Hypothalamus (tissue), 51 donors: ENCODE data around the gene ATG2A.

Source experiments
- DNase-seq, 51 donors: peaks; one replicate each; lab custom pipeline; 2025; lab: John Stamatoyannopoulos, UW

ATG2A gene

DNA sequence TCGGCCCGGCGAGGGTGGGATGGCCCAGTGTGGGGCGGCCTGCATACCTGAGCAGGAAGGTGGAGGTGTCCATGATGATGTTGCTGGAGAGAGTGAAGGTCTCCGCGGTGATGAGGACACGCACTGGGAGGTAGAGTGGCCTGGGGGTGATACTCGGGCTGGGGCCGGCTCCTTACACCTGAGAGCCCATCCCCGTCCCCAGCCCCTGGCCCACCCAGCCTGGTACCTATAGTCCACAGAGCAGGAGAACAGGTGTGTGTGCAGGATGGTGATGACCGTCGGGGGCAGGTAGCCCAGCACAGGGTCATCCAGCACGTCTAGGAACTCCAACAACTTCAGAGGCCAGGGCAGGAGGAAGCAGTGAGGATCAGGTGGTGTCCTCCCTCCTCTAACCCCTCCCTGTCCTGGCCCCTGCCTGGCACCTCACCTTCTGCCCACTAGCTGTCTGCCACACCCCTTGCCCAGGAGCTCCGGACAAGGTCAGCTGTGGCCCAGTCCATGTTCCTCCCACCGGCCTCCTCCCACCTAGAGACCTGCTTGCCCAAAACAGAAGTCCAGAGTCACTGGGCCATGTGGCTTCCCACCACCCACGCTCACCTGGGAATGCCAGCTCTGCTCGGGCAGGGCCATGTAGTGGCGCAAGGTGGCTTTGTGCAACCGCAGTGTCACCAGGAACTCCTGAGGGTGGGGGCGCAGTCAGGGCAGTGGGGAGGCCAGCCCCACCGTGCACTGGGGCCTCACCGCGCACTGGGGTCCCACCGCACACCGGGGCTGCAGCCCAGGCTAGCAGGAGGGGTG lies 11.3 kb downstream of the ATG2A start:
- DNase-seq = no peak

DNA sequence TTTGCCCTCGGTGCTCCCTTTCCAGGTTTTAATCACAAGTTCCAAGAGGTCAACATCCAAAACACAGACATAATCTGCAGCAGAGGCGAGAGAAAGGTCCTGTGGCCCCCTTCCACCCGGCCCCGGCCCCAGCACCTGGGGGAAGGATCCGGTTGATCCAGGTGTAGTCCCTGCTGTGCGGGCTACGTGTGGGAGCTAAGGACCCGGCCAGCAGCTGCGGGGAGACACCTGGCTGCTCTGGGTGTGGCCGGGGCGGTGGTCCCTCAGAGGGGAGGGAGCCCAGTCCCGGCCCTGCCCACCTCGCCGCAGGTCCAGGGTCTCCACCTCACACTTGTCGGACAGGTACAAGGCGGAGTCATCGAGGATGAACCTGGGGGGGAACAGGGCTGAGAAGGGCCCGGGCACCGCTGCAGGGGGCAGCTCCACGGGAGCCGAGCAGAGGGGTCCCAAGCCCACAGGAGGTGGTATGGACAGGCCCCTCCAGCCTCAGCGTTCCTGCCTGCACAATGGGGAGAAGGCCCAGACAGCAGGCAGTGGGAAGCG lies 13.6 kb downstream of the ATG2A start:
- no peak for DNase-seq

DNA sequence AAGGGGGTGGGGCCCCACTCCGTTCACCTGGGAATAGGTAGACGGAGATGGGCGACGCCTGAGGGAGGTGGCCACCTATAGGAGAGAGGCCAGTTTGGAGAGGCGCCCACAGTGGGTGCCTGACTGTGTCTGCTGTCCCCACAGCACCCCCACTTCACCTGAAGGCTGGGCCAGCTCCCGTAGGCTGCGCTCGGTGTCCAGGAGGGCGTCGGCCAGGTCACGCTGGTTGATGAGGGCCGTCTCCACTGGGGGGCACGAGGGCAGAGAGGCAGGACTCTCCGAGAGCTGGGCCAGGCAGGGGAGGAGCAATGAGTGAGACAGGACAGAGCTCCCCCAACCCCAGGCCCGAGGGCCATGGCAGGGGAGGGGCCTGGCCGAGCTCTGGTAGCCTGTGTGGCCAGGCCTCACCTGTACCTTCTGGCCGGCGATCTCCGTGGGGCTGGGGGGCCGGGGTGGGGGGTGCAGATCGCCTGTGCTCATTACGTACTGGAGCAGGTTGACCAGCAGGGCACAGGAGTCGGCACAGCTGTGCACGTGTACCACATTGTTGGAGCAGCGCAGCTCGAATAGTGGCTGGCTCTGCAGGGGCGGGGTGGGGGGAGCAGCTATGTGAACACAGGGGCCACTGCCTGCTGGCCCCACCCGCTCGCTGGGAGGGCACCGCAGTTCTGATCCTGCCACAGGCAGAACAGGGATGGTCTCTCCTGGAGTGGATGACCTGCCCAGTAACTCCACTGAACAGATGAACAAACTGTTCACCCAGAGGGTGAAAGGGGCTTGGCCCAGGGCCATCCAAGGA lies 14.7 kb downstream of the ATG2A start:
- no peak for DNase-seq

DNA sequence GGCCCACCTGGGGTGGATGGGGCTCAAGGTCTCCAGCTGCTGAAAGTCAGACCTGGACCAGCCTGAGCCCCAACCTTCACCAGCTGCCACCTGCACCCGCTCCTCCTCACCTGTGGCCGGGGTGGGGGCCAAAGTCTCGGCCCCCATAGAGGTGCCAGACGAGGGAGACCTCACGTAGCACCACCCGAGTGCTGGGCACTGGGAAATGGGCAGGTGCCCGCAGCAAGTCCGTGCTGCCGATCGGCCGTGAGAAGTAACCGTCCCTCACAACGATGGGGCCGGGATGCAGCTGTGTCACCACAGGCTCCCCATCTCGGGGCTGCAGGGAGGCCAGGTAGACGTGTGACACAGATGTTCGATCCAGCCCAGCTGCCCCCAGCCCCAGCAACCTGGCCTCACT lies 16.2 kb downstream of the ATG2A start:
- no peak for DNase-seq

DNA sequence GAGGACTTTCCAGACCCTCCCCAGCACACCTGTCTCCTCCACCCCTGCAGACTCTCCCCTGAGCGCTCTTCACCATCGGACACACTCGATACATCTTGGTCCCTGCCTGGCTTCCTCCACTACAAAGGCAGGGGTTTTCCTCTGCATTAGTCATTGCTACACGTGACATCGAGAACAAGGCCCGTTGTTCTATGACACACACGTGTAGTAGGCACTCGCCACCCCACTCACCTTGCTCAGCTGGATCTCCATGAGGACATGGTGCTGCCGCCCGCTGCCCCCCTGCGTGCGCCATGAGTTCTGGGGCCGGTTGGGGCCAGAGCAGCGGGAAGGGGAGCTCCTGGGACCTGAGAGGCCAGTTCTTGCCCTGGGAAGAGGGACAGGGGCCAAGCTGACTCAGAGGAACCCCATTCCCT lies 16.7 kb downstream of the ATG2A start:
- peak in 3 of 51 donors; percentile 6 to 13 (median 8) for DNase-seq

DNA sequence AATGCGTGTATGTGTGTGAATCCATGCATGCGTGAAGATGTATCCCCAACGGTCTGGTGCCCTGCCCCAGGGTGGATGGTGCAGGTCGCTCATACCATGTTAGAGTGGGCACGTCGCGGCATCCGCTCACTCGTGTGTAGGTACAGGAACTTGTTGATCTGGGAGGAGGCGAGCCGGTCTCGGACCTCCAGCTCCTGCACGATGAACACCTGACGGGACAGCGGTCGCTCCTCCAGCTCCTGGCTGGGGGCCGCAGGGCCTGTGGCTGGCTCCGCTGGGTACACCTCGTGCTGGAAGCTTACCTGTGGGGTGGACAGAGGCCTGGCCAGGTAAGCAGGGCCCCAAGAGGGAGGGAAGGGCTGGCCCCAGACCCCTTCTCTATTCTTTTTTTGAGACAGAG lies 18.5 kb downstream of the ATG2A start:
- no peak for DNase-seq

DNA sequence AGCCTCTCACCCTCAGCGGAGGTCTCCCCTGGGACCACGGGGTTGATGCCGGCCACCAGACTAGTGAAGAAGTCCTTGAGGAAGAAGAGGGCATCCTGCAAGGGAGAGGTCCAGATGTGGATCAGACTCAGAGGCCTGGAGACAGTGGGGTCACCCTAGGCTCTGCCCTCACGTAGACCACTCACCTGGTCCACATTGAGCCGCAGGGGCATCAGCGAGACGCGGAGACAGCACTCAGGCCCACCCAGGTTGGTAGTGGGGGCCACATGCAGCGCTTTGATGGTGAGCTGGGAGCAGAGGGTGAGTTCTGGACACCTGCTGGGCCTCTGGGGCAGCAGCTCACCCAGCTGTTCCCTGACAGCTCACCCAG lies 18.9 kb downstream of the ATG2A start:
- no peak for DNase-seq

DNA sequence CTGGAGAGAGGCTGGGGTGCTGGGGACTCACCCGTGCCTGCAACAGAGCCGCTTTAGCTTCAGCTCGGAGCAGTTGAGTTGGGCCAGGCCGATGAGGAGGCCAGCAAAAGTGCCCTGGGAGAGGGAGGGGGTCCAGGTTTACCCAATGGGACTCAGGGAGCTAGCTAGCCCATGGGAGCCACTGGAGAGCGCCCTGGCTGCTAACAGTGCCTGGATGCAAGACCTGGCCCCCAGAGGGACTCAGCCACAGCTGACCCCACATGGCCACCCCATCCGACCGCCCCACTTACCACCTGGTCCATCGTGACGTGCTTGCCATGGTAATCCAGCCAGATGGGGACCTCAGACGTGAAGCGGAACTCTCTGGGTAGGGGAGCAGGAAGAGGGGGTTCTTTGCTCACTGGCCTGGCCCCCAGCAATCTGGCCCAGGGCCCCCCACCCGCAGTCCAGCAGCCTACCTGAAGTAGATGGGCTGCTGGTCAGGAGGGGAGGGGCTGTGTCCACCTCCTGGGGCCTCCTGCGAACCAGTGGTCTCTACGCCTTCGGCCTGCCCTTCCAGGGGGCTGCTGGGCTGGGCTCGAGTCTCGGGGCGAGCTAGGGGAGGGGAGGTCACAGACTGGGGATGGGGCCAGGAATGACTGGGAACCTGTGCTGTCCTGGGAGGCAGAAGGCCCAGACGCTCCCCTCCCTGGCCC lies 19.5 kb downstream of the ATG2A start:
- no peak for DNase-seq

DNA sequence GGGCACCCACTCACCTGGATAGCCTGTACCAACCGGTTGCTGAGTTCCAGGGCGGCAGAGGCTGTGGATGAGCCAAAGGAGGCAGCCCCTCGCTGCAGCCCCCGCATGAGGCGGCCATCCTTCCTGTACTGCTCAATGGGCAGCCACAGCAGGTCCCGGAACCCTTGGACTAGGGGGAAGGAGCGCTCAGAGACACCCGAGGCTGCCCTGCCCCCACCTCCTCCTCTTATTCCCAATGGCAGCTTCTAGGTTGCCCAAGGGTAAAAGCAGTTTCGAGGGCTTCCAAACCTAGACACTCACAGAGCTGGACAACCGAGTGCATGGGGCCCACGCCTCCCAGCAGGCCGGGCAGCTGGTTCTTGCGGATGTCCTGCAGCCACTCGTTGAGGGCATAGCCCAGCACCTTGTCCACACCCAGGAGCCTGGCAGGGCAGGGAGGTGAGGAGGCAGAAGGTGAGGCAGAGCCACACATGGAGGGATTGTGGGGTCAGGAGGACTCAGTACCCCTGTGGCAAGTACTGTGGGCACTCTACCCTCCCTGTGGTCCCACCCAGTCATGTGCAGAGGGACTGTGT lies 20.5 kb downstream of the ATG2A start:
- DNase-seq = no peak

DNA sequence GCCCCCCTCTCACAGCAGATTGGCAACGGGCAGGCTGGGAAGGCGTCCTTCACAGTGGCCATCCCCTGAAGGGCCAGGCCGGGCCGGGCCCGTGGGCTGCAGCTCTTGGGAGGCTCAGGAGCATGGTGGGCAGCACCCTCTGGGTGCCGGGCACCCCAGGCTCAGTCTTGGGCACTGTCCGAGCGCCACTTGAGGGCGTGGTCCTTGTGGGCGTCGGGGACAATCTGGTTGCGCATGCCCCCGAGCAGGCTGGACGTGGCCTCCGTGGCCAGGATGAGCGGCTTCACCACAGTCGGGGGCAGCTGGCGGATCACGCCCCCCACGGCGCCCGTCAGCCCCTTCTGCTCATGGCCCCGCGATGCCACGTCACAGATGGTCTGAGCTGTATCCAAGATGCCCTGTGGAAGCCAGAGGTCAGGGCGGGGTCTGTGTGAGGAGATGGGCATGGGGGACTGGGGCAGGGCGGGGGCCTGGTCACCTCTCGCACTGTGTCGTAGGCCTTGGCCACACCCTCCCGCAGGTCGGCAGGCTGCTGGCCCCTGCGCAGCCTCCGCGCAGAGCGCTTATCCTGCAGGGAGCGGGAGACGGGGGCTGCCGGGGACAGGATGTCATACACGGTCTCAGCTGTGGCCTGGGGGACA lies 22.1 kb downstream of the ATG2A start:
- DNase-seq = no peak

DNA sequence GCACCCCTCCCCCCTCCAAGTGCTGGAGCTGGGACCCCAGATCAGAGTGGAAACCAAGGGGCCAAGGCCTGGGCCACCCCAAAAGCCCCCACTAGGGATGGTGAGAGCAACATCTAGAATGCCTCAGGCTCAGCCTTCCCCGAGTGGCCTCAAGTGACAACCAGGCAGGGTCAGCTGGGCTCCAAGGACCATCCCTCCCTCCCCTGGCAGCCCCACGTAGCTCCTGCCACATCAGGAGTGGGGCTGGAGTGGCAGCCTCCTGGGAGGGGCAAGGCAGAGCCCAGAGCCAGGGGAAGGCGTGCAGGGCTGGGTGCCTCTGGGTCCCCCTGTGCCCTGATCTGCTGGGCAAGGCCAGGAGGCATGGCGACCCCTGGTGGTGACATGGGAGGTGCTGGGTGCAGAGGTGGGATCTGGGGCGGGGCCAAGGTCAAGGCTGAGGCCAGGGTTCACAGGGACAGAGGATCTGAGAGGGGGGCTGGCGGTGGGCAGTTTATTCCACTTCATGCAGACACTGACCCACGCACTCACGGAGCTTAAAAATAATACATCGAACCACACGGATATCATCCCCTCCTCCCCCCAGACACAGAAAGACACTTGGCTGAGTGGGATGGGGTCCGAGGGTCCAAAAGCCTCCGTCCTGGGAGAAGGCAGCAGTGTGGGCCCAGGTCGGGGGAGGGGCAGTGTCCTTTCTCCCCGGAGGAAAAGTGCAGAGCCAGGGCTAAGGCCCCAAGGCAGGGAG lies 22.8 kb downstream of the ATG2A start:
- peak in 48 of 51 donors; percentile 8 to 82 (median 50) for DNase-seq

DNA sequence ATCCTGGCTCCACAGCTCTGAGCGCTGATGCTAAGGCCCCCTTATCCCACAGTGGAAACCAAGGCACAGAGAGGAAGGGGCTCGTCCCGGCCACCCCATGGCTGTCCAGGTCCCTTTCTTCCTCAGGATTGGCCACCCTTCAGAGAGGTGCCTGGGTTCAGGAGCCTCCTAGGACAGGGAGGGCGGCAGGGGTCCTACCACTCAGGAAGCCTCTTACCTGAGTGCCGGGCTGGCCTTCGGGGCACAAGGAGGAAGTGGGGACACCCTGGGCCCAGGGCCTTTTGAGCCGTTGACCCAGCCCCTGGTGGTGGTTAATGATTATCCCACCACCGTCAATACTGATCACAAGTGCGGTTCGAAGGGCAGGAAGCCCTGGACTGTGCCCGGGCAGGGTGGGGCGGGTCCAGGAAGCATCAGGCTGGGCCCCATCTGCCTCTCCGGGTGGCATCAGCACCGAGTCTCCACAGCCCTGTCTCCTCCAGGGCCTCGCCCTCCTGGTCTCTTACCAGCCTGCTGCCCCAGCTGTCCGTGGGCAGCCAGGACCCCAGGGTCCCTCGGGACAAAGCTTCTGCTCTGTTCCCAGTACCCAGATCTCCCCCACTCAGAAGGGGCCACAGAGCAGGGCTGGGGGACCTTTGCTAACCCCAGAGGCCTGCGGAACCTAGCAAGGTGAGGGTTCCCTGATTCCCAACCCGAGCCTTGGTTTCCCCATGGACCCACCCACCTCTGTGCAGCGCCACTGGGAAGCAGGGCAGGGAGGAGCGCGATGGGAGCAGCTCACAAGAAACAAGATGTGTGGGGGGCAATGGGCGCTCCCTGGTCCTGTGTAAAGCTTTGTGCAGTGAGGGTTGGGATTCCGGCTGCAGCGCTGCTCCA lies 23.6 kb downstream of the ATG2A start:
- no peak for DNase-seq

DNA sequence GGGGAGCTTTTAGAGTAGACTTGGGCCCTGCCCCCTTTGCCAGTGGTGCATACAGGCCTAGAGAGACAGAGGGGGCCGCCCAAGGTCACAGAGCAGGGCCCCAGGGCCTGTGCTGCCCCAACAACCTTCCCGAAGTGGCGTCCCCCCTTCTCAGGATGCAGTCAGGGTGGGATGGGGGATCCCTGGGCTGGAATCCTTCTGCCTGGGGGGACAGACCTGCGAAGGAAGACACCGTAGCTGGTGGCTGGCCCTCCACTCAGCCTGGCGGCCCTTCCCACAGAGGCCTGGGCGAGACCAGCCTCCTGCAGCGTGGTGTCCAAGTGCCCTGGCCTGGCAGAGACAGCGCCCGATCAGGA lies 24.2 kb downstream of the ATG2A start:
- no peak for DNase-seq

DNA sequence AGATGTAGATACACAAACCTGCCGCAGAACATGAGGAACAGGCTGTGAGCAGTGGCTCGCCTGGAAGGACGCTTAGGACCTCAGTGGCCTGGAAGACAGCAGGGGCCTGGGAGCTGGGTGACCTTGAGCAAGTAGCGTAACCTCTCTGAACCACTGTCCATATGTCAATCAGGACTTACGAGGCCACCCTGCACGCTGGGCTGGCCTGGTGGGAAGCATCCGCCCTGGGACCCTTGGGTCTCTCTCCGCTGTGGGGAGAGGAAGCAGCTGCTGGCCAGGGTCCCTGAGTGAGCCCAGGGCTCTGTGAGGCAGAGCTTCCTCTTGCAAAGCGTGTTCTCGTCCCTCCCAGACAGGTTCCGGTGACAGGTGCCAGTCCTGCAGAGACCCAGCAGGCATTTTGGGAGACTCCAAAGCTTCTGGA lies 24.6 kb downstream of the ATG2A start:
- DNase-seq = no peak

DNA sequence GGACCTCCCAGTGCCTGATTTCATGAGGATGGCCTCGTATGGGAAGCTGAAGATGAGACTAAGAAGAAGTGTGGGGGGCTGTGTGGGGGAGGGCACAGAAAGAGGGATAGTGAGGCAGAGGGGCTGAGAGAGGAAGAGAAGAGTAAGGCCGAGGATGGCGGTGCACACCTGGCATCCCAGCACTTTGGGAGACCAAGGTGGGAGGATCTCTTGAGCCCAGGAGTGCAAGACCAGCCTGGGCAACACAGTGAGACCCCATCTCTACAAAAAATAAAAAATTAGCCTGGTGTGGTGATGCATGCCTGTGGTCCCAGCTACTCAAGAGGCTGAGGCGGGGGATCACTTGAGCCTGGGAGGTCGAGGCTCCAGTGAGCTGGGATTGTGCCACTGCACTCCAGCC lies 25.1 kb downstream of the ATG2A start:
- DNase-seq = no peak

DNA sequence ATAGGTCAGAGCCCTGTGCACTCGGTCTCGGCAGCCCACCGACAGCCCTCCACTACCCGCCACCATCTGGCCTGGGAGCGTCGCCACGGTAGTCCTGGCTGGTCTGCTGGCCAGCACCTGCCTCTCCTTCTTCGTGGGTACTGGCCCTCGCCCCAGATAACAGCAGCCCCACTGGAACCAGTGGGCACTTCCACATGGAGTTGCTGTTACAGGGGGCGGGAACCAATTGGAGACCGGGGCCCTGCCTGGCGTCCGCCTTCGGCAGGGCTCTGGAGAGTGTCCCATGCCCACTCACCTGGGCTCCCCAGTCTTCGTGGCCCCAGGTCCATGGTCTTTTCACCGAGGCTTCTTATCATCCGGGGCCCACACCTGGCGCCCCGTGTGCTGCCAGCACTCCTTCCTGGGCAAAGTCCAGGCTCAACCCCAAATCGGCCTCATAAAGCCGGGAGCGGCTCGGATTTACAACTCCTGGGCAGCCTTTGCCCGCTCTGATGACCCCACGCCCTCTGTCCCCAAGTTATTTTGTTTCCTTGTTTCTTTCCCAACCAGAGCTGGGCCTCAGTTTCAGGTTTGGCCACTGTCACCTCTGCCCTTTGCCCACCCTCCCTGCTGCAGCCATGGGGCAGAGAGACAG lies 25.7 kb downstream of the ATG2A start:
- DNase-seq = no peak

DNA sequence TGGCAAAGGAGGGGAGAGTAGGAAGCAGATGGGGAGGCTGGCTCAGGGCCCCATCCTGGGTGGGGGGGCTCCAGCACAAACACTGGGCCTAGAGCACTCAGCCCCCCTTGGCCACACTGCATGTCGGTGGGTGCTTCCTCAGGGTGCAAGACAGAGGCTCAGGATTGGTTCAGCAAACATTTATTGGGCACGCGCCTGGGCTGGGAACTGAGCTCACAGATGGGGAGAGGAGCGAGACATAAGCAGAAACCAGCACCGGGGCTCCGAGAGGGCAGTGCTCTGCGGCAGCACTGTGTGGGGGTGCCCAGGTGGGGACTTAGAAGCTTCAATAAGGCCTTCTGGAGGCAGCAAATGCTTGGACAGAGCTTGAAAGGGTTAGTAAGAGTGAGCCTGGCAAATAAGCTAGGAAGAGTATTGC lies 26.5 kb downstream of the ATG2A start:
- no peak for DNase-seq
